CD4-positive, alpha-beta T cell treated with Interferon alpha-2 for 1 hour (primary cell): ENCODE results near the gene CHKA.

Source experiments
- DNase-seq, 2 donors: peaks; one replicate each; pipeline ENCODE4 v3.0.0-alpha.2; 2020 to 2022

Gene CHKA

GRCh38 chr11:68043349-68044144, 77.6 kb downstream of the CHKA start:
- no peak for DNase-seq

- no peak for DNase-seq
These were observed 78.2 kb downstream of the CHKA start for GRCh38 chr11:68043029-68043348.

GRCh38 chr11:68042219-68043028, 78.8 kb downstream of the CHKA start:
- no peak for DNase-seq

- no peak for DNase-seq
These were observed 79.5 kb downstream of the CHKA start for GRCh38 chr11:68041617-68042218.

- no peak for DNase-seq
These were observed 80.1 kb downstream of the CHKA start for GRCh38 chr11:68040957-68041591.

- peak; percentile 46 to 59 for DNase-seq
These were observed 80.9 kb downstream of the CHKA start for GRCh38 chr11:68040101-68040956.

- peak in 1 of 2 donors; percentile 15 for DNase-seq
These were observed 81.6 kb downstream of the CHKA start for GRCh38 chr11:68039526-68040086.

GRCh38 chr11:68038718-68039525, 82.3 kb downstream of the CHKA start, which contains the start of gene TCIRG1:
TCIRG1 (plus strand) TSS chr11:68039025; CDS start chr11:68041272, 2,247 bp downstream.
- DNase-seq = peak; percentile 52 to 61

- DNase-seq = no peak
These were observed 82.9 kb downstream of the CHKA start for GRCh38 chr11:68038226-68038717.

- DNase-seq = no peak
These were observed 83.6 kb downstream of the CHKA start for GRCh38 chr11:68037411-68038225.

- peak; percentile 42 to 69 for DNase-seq
These were observed 84.4 kb downstream of the CHKA start for GRCh38 chr11:68036717-68037239.

- no peak for DNase-seq
These were observed 85.0 kb downstream of the CHKA start for GRCh38 chr11:68036141-68036716.

- no peak for DNase-seq
These were observed 85.8 kb downstream of the CHKA start for GRCh38 chr11:68035266-68035876.

- DNase-seq = no peak
These were observed 87.5 kb downstream of the CHKA start for GRCh38 chr11:68033708-68034045.

- DNase-seq = no peak
These were observed 88.0 kb downstream of the CHKA start for GRCh38 chr11:68032997-68033707.

- no peak for DNase-seq
These were observed 89.2 kb downstream of the CHKA start for GRCh38 chr11:68032003-68032402.

- DNase-seq = peak in 1 of 2 donors; percentile 35
These were observed 90.1 kb downstream of the CHKA start for GRCh38 chr11:68031144-68031464.
